K562 (cell line): ENCODE measurements around the gene EHD2. TPM values are rescaled to one million over a fixed set of nuclear protein-coding genes. Genes with fewer than 3 reads are reported as not detected.

Experiments used
- BRF1 ChIP-seq: IDR thresholded peaks from 3 replicates; pipeline ENCODE4 v1.6.1; 2011; ENCODE audit warnings: borderline replicate concordance, mild to moderate bottlenecking; ENCODE audit not compliant: insufficient read length; ENCODE audit errors: extremely low read depth
- DIDO1 ChIP-seq: fragments of 450-650 bp; IDR thresholded peaks from 2 replicates; pipeline ENCODE4 v1.6.1; 2016; ENCODE audit warnings: low read depth, missing biosample characterization, missing genetic modification characterization
- HDAC1 ChIP-seq, 2 experiments: fragments of 450-650 bp; IDR thresholded peaks; 2 replicates each; pipeline ENCODE4 v1.6.1; 2016 to 2017; ENCODE audit warnings: inconsistent platforms in 1 of 2, mild to moderate bottlenecking in 1 of 2, moderate library complexity in 1 of 2
- HDAC2 ChIP-seq: fragments of 450-650 bp; IDR thresholded peaks from 2 replicates; pipeline ENCODE4 v1.6.1; 2016; ENCODE audit warnings: mild to moderate bottlenecking
- ILK ChIP-seq: fragments of 450-650 bp; IDR thresholded peaks from 2 replicates; pipeline ENCODE4 v1.6.1; 2016; ENCODE audit warnings: missing genetic modification characterization, low read depth, mild to moderate bottlenecking, missing compliant biosample characterization, moderate library complexity, borderline replicate concordance
- KAT2B ChIP-seq: IDR thresholded peaks from one replicate; pipeline ENCODE4 v1.6.1; 2012; ENCODE audit warnings: low read depth, mild to moderate bottlenecking, control low read depth, inconsistent platforms, low read length, moderate library complexity
- MIER1 ChIP-seq: fragments of 450-650 bp; IDR thresholded peaks from 2 replicates; pipeline ENCODE4 v1.6.1; 2016; ENCODE audit warnings: antibody characterized with exemption, mild to moderate bottlenecking, low read depth
- MYBL2 ChIP-seq, 2 experiments: fragments of 450-650 bp in 1 of 2; sonication (generic) in 1 of 2; formaldehyde crosslinking in 1 of 2; IDR thresholded peaks; 2 replicates each; pipeline versions ENCODE4 v1.6.1 to v1.8.1; 2017 to 2022; ENCODE audit warnings: borderline replicate concordance in 1 of 2, inconsistent platforms in 1 of 2, low read depth in 1 of 2, mild to moderate bottlenecking in 1 of 2, missing genetic modification reagents in 1 of 2, moderate library complexity in 1 of 2
- NCOA4 ChIP-seq: fragments of 450-650 bp; IDR thresholded peaks from 2 replicates; pipeline ENCODE4 v1.6.1; 2018; ENCODE audit warnings: mild to moderate bottlenecking; ENCODE audit not compliant: partially characterized antibody
- NUFIP1 ChIP-seq: fragments of 450-650 bp; IDR thresholded peaks from 2 replicates; pipeline ENCODE4 v1.6.1; 2018; ENCODE audit not compliant: partially characterized antibody
- PML ChIP-seq: IDR thresholded peaks from 2 replicates; pipeline ENCODE4 v1.6.1; 2012; ENCODE audit warnings: low read length, inconsistent platforms
- PRDM10 ChIP-seq: fragments of 450-650 bp; IDR thresholded peaks from 2 replicates; pipeline ENCODE4 v1.6.1; 2018; ENCODE audit not compliant: partially characterized antibody
- PTTG1 ChIP-seq: fragments of 450-650 bp; IDR thresholded peaks from 2 replicates; pipeline ENCODE4 v1.6.1; 2016; ENCODE audit warnings: low read depth, mild to moderate bottlenecking, missing genetic modification characterization, missing compliant biosample characterization
- RBFOX2 ChIP-seq: fragments of 200-400 bp; formaldehyde crosslinking; IDR thresholded peaks from 2 replicates; pipeline ENCODE4 v1.6.1; 2017; ENCODE audit warnings: low read depth, mild to moderate bottlenecking, low read length, moderate library complexity
- RBM22 ChIP-seq: fragments of 200-400 bp; formaldehyde crosslinking; IDR thresholded peaks from 2 replicates; pipeline ENCODE4 v1.6.1; 2018; ENCODE audit warnings: low read length, low read depth; ENCODE audit not compliant: poor library complexity, severe bottlenecking
- SMARCA5 ChIP-seq: fragments of 450-650 bp; IDR thresholded peaks from 2 replicates; pipeline ENCODE4 v1.6.1; 2016
- THAP7 ChIP-seq: fragments of 250-450 bp; sonication (Bioruptor Pico); IDR thresholded peaks from 2 replicates; pipeline ENCODE4 v1.5.0; 2021
- ZBTB1 ChIP-seq: sonication (generic); formaldehyde crosslinking; IDR thresholded peaks from 2 replicates; pipeline ENCODE4 v1.8.1; 2023; ENCODE audit warnings: missing genetic modification reagents, low read depth, mild to moderate bottlenecking, borderline replicate concordance
- ZC3H8 ChIP-seq: fragments of 450-650 bp; IDR thresholded peaks from 2 replicates; pipeline ENCODE4 v1.6.1; 2017
- ZFPM2 ChIP-seq: fragments of 250-450 bp; sonication (Bioruptor Pico); IDR thresholded peaks from 2 replicates; pipeline ENCODE4 v1.5.1; 2022; ENCODE audit warnings: mild to moderate bottlenecking
- ZNF12 ChIP-seq: sonication (generic); formaldehyde crosslinking; IDR thresholded peaks from 2 replicates; pipeline ENCODE4 v1.4.0; 2020; ENCODE audit warnings: mild to moderate bottlenecking, missing genetic modification reagents
- ZNF212 ChIP-seq: fragments of 450-650 bp; formaldehyde crosslinking; IDR thresholded peaks from 2 replicates; pipeline ENCODE4 v1.4.0; 2020; ENCODE audit warnings: mild to moderate bottlenecking
- ZNF217 ChIP-seq: sonication (generic); formaldehyde crosslinking; IDR thresholded peaks from 2 replicates; pipeline ENCODE4 v1.8.0; 2022; ENCODE audit warnings: mild to moderate bottlenecking, missing genetic modification reagents
- ZNF583 ChIP-seq: fragments of 250-450 bp; sonication (Bioruptor Pico); IDR thresholded peaks from 2 replicates; pipeline ENCODE4 v1.4.0; 2020
- ZNF717 ChIP-seq: fragments of 250-450 bp; sonication (Bioruptor Pico); IDR thresholded peaks from 2 replicates; pipeline ENCODE4 v1.5.0; 2021
- ZNF780A ChIP-seq: fragments of 250-450 bp; sonication (Bioruptor Pico); IDR thresholded peaks from 2 replicates; pipeline ENCODE4 v1.5.0; 2021; ENCODE audit warnings: mild to moderate bottlenecking
- polyA plus RNA-seq, 8 experiments: library from polyadenylated mRNA; depleted of rRNA in 4 of 8; stranded (reverse) in 5 of 8; unstranded in 3 of 8; fragments of >200 nt; fragmentation: Nextera tagmentation in 2 of 8; fragmentation: Illumina TruSeq in 1 of 8; extraction: Ambion mirVana in 2 of 8; extraction: Trizol in 1 of 8; gene quantifications; 2 replicates each; pipeline versions ENCODE4 v1.2.1 to v1.2.3, GENCODE V29; 2011 to 2014; ENCODE audit warnings: inconsistent platforms in 1 of 8, missing spikeins in 1 of 8
- total RNA-seq, 7 experiments: library from RNA; depleted of rRNA in 6 of 7; stranded (reverse); fragments of >200 nt in 6 of 7; fragmentation: Illumina TruSeq in 2 of 7; extraction: Trizol in 2 of 7; gene quantifications; 2 replicates each; pipeline versions ENCODE4 v1.2.1 to v1.2.3, GENCODE V29; 2011 to 2021; ENCODE audit warnings: low replicate concordance in 1 of 7
- TF ChIP-seq, protein P1 (sequence below): fragments of 250-450 bp; sonication (Bioruptor Pico); IDR thresholded peaks from 2 replicates; pipeline ENCODE4 v1.9.0; 2021; ENCODE audit warnings: mild to moderate bottlenecking

The EHD2 gene
- total and polyA plus RNA-seq, 9 of the 15 experiments (the other 6 are each of a cell fraction or from before 2014, with no cell fraction given), result 1.7 to 32.2 (median 3.0) TPM

GRCh38 chr19:47729799-47730520 lies 16.7 kb downstream of the EHD2 start (continued):
- TF ChIP-seq MIER1 (peak; percentile 53; the same call in 1 of the 2 replicates), ZNF212 (CRISPR knock-in tag) (no peak), ILK (tag) (no peak), MYBL2 (IDR thresholded peaks at IDR 0.05; ENCODE audit: low read depth) (no peak), MYBL2 (CRISPR knock-in tag; IDR thresholded peaks at IDR 0.05; ENCODE audit: borderline replicate concordance) (no peak), PTTG1 (tag) (no peak), ZNF12 (CRISPR knock-in tag) (no peak), ZNF717 (CRISPR knock-in tag) (no peak), SMARCA5 (peak; percentile 91), KAT2B (no peak), RBM22 (no peak), THAP7 (CRISPR knock-in tag) (no peak), ZC3H8 (no peak), BRF1 (no peak), ZNF217 (no peak), ZBTB1 (no peak), NCOA4 (no peak), RBFOX2 (peak; percentile 75), HDAC1 (IDR thresholded peaks at IDR 0.05) (peak in 1 of 2 experiments; percentile 66; a peak in 1 of 4 replicates), ZFPM2 (CRISPR knock-in tag) (no peak), ZNF583 (no peak), NUFIP1 (no peak), PRDM10 (peak; percentile 90), PML (0 out of 2 replicates have a peak, but pooled peaks have one; percentile 20), ZNF780A (CRISPR knock-in tag) (no peak), HDAC2 (peak; percentile 58), DIDO1 (no peak)
- TF ChIP-seq, protein P1, sequence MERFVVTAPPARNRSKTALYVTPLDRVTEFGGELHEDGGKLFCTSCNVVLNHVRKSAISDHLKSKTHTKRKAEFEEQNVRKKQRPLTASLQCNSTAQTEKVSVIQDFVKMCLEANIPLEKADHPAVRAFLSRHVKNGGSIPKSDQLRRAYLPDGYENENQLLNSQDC (CRISPR knock-in tag), result no peak
